B cell (primary cell): ENCODE results near the gene VCL. TPM values are rescaled to one million over a fixed set of nuclear protein-coding genes. Genes with fewer than 3 reads are reported as not detected.
"Not testable (repeated sequence)": the region's sequence is repeated elsewhere in the genome, so short reads cannot be mapped to it uniquely, and the experiment has no call there.

Source experiments
- ATAC-seq: fragments of 200-7000 bp; cut with Tn5 transposase; one replicate; pipeline ENCODE4 v1.10.0; 2021; ENCODE audit warnings: low read depth, mild to moderate bottlenecking, moderate number of reproducible peaks, moderate library complexity
- CTCF ChIA-PET: fragments of 350-600 bp; sonication (Branson Sonifier 250); formaldehyde crosslinking; loops from one replicate; lab custom pipeline; 2021; ENCODE audit warnings: antibody characterized with exemption, inconsistent platforms; lab: Charles Lee
- POLR2A ChIA-PET: fragments of 350-600 bp; sonication (Branson Sonifier 250); formaldehyde crosslinking; loops from one replicate; lab custom pipeline; 2021; ENCODE audit warnings: antibody characterized with exemption; lab: Charles Lee
- DNase-seq: peaks from one replicate; pipeline ENCODE4 v3.0.0; 2013
- H2AFZ ChIP-seq: 2 replicates; pipeline ENCODE4 v1.6.1; 2012; ENCODE audit warnings: mild to moderate bottlenecking, low read depth, low read length; ENCODE audit not compliant: insufficient read depth, poor library complexity, severe bottlenecking
- H3K27ac ChIP-seq, 2 donors: 1 replicate in 1 of 2; 2 replicates in 1 of 2; pipeline ENCODE4 v1.5.1; 2012 to 2013; ENCODE audit warnings: low read length in 2 of 2, mild to moderate bottlenecking in 2 of 2, moderate library complexity in 1 of 2
- H3K27me3 ChIP-seq, 4 experiments: fragments of 200-600 bp in 1 of 4; sonication (generic) in 1 of 4; replicated peaks in 1 of 4; 1 replicate in 2 of 4; 2 replicates in 2 of 4; pipeline versions ENCODE4 v1.6.1 to v1.7.0; 2013 to 2016; ENCODE audit warnings: low read length in 3 of 4, mild to moderate bottlenecking in 2 of 4, mixed read lengths in 1 of 4, moderate library complexity in 1 of 4; ENCODE audit not compliant: insufficient read depth in 4 of 4, control insufficient read depth in 3 of 4; ENCODE audit errors: control extremely low read depth in 1 of 4
- H3K36me3 ChIP-seq, 2 experiments: replicated peaks in 1 of 2; 1 replicate in 1 of 2; 2 replicates in 1 of 2; pipeline versions ENCODE4 v1.6.1 to v1.7.1; 2013; ENCODE audit warnings: low read length in 1 of 2; ENCODE audit not compliant: insufficient read depth in 2 of 2, control insufficient read depth in 1 of 2; ENCODE audit errors: control extremely low read depth in 1 of 2, extremely low read depth in 1 of 2
- H3K4me1 ChIP-seq, 2 donors: fragments of 200-600 bp in 1 of 2; sonication (generic) in 1 of 2; 1 replicate in 1 of 2; 2 replicates in 1 of 2; pipeline versions ENCODE4 v1.5.1 to v1.6.1; 2013 to 2017; ENCODE audit warnings: low read length in 2 of 2; ENCODE audit not compliant: control insufficient read depth in 2 of 2, insufficient read depth in 2 of 2
- H3K4me2 ChIP-seq: replicated peaks from 2 replicates; pipeline ENCODE3; 2012; ENCODE audit warnings: mild to moderate bottlenecking, low read depth, low read length; ENCODE audit not compliant: poor library complexity, severe bottlenecking
- H3K4me3 ChIP-seq, 5 experiments: fragments of 200-600 bp in 1 of 5; sonication (generic) in 1 of 5; 1 replicate in 3 of 5; 2 replicates in 2 of 5; pipeline versions ENCODE4 v1.5.1 to v1.7.0; 2011 to 2016; ENCODE audit warnings: low read length in 4 of 5, mild to moderate bottlenecking in 4 of 5, low read depth in 2 of 5, control low read depth in 1 of 5, moderate library complexity in 1 of 5; ENCODE audit not compliant: insufficient read depth in 1 of 5; ENCODE audit errors: control extremely low read depth in 1 of 5, extremely low read depth in 1 of 5
- H3K79me2 ChIP-seq: fragments of 200-600 bp; sonication (generic); one replicate; pipeline ENCODE4 v1.6.0; 2016; ENCODE audit warnings: low read length; ENCODE audit not compliant: control insufficient read depth, insufficient read depth
- H3K9ac ChIP-seq: fragments of 200-600 bp; sonication (generic); 2 replicates; pipeline ENCODE4 v1.6.1; 2017; ENCODE audit warnings: mild to moderate bottlenecking, low read length, moderate library complexity
- H3K9me3 ChIP-seq, 3 donors: one replicate each; pipeline versions ENCODE4 v1.6.1 to v1.7.1; 2013; ENCODE audit warnings: low read length in 2 of 3; ENCODE audit not compliant: control insufficient read depth in 2 of 3, insufficient read depth in 1 of 3; ENCODE audit errors: control extremely low read depth in 1 of 3
- H4K20me1 ChIP-seq: 2 replicates; pipeline ENCODE4 v1.6.0; 2012; ENCODE audit warnings: mild to moderate bottlenecking, low read length; ENCODE audit not compliant: insufficient read depth, control insufficient read depth, poor library complexity, severe bottlenecking
- H3K27ac Mint-ChIP-seq: one replicate; pipeline ENCODE4 v1.8.0; 2021; ENCODE audit warnings: mixed read lengths
- H3K27me3 Mint-ChIP-seq: one replicate; pipeline ENCODE4 v1.8.0; 2021; ENCODE audit warnings: mixed read lengths
- H3K4me1 Mint-ChIP-seq: one replicate; pipeline ENCODE4 v1.8.0; 2021; ENCODE audit warnings: mixed read lengths
- H3K4me3 Mint-ChIP-seq: one replicate; pipeline ENCODE4 v1.8.0; 2021; ENCODE audit warnings: mixed read lengths
- H3K9me3 Mint-ChIP-seq: one replicate; pipeline ENCODE4 v1.8.0; 2022; ENCODE audit warnings: mixed read lengths; ENCODE audit not compliant: insufficient read depth
- EZH2 ChIP-seq: IDR thresholded peaks from 2 replicates; pipeline ENCODE4 v1.6.1; 2012; ENCODE audit warnings: borderline replicate concordance, low read depth, mild to moderate bottlenecking, moderate library complexity, low read length; ENCODE audit not compliant: insufficient read depth, poor library complexity, severe bottlenecking
- WGBS: methylation state at CpG from one replicate; pipeline ENCODE4 v1.1.5; 2013; ENCODE audit warnings: missing lambda C conversion rate; ENCODE audit not compliant: insufficient coverage; 5-methylcytosine and 5-hydroxymethylcytosine counted together
- intact Hi-C: fragments of 100-400 bp; cut with micrococcal nuclease; formaldehyde crosslinking; loops from one replicate; pipeline ENCODE4 v1.10.0; 2022
- polyA plus RNA-seq: library from polyadenylated mRNA; depleted of rRNA; stranded (reverse); fragments of >200 nt; gene quantifications from 2 replicates; pipeline ENCODE4 v1.2.3, GENCODE V29; 2012
- total RNA-seq, 2 donors: library from RNA; stranded (reverse); fragments of 120-200 nt in 1 of 2; gene quantifications; 1 replicate in 1 of 2; 2 replicates in 1 of 2; pipeline versions ENCODE4 v1.2.3 to v1.2.4, GENCODE V29; 2013 to 2022
- TF ChIP-seq, protein P1 (sequence below): fragments of 200-600 bp; IDR thresholded peaks from one replicate; pipeline ENCODE4 v1.8.0; 2022; ENCODE audit warnings: antibody characterized with exemption, mild to moderate bottlenecking

Gene VCL
- total and polyA plus RNA-seq, 2 donors (not counting 1 experiment from before 2014, with no cell fraction given): 13.1 to 29.8 TPM

DNA sequence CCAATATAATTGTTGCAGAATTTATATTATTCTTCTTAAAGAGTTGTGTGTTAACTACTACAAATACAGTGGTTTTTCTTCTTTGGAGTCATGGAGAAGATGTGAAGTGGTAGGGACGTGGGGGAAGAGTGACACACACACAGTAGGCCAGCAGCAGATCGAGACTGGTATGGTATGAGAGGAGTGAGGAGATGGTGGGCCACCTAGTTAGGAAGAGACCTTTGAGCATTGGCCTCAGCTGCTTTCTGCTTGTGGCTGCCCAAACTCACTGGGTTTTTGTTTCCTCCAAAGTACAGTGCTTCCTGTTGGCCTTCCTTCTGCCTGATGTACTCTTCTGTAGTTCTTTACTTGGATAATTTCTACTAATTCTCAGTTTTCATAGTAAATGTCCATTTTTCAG is 14.6 kb downstream of the VCL start:
- no peak for DNase-seq
- POLR2A ChIA-PET: no interaction called here

DNA sequence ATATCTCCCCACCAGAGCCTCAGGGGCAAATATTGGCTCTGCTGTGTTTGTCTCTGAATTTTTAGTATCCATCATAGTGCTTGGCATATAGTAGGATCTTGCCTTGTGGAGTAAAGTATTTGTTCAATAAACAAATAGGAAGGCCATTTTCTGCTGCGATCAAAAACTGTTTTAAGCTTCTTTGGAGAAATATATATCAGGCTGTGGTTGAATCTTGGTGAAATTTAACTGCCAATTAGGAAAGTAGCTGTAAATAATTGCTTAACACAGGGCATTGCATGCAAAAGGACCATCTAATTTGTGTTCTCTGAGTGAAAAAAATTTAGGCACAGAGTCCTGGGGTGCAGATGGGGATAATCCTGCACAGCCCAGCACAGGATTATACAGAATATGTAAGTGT is 15.1 kb downstream of the VCL start:
- ATAC-seq (no peak), DNase-seq (no peak)
- H3K27ac ChIP-seq: no peak overlapping the region
- Mint-ChIP-seq H3K4me3 (no peak overlapping the region), H3K27me3 (no peaks in the 10 kb centered on the region), H3K9me3 (no peaks in the 10 kb centered on the region), H3K27ac (no peak overlapping the region), H3K4me1 (peaks cover 52% of the 10 kb centered on the region)
- peaks cover 32 to 34% of the 10 kb centered on the region in 2 donors for H3K4me1 ChIP-seq
- no peaks in the 10 kb centered on the region for H4K20me1 ChIP-seq
- H3K4me2 ChIP-seq: no peak overlapping the region
- WGBS: 89% methylated on average over 1 of the region's 1 CpG
- TF ChIP-seq EZH2: no peak
- TF ChIP-seq, protein P1, sequence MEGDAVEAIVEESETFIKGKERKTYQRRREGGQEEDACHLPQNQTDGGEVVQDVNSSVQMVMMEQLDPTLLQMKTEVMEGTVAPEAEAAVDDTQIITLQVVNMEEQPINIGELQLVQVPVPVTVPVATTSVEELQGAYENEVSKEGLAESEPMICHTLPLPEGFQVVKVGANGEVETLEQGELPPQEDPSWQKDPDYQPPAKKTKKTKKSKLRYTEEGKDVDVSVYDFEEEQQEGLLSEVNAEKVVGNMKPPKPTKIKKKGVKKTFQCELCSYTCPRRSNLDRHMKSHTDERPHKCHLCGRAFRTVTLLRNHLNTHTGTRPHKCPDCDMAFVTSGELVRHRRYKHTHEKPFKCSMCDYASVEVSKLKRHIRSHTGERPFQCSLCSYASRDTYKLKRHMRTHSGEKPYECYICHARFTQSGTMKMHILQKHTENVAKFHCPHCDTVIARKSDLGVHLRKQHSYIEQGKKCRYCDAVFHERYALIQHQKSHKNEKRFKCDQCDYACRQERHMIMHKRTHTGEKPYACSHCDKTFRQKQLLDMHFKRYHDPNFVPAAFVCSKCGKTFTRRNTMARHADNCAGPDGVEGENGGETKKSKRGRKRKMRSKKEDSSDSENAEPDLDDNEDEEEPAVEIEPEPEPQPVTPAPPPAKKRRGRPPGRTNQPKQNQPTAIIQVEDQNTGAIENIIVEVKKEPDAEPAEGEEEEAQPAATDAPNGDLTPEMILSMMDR: no peak
- intact Hi-C loops: loop anchor here (5.0 kb wide), 1 partner anchor 36 kb away; no protein-coding TSS in a partner anchor
- H3K36me3 ChIP-seq: no peaks in the 10 kb centered on the region
- ChIA-PET CTCF (interaction anchor here (1.5 to 1.8 kb wide), 2 partner anchors 9 to 72 kb away, joined by 4 read pairs; no protein-coding TSS in a partner anchor), POLR2A (no interaction called here)
- no peaks in the 10 kb centered on the region for H3K27me3 ChIP-seq
- no peak overlapping the region for H3K4me3 ChIP-seq
- peaks cover 38% of the 10 kb centered on the region for H3K79me2 ChIP-seq
- no peaks in the 10 kb centered on the region for H3K9me3 ChIP-seq
- no peak overlapping the region for H2AFZ ChIP-seq
- H3K9ac ChIP-seq: no peak overlapping the region

More for the DNA sequence above, 14.6 kb downstream of the VCL start:
- Histone ChIP-seq H3K79me2 (peaks cover 41% of the 10 kb centered on the region), H4K20me1 (no peaks in the 10 kb centered on the region), H3K4me3 (no peak overlapping the region), H3K9ac (no peak overlapping the region), H3K36me3 (no peaks in the 10 kb centered on the region), H3K4me2 (no peak overlapping the region), H3K27me3 (no peaks in the 10 kb centered on the region), H3K27ac (no peak overlapping the region), H2AFZ (no peak overlapping the region), H3K4me1 (peaks cover 32 to 34% of the 10 kb centered on the region in 2 donors), H3K9me3 (no peaks in the 10 kb centered on the region)
- intact Hi-C loops: loop anchor here (5.0 kb wide), 1 partner anchor 35 kb away; no protein-coding TSS in a partner anchor
- H3K9me3 Mint-ChIP-seq: no peaks in the 10 kb centered on the region
- 20% methylated on average over 1 of the region's 2 CpGs for WGBS
- ATAC-seq: no peak
- TF ChIP-seq EZH2: no peak
- TF ChIP-seq, protein P1: no peak
- no peak overlapping the region for H3K4me3 Mint-ChIP-seq
- H3K4me1 Mint-ChIP-seq: peaks cover 52% of the 10 kb centered on the region
- CTCF ChIA-PET: interaction anchor here (1.1 to 1.9 kb wide), 4 partner anchors 8 to 69 kb away, joined by 3 to 5 read pairs (median 4); no protein-coding TSS in a partner anchor
- H3K27ac Mint-ChIP-seq: no peak overlapping the region
- no peaks in the 10 kb centered on the region for H3K27me3 Mint-ChIP-seq

DNA sequence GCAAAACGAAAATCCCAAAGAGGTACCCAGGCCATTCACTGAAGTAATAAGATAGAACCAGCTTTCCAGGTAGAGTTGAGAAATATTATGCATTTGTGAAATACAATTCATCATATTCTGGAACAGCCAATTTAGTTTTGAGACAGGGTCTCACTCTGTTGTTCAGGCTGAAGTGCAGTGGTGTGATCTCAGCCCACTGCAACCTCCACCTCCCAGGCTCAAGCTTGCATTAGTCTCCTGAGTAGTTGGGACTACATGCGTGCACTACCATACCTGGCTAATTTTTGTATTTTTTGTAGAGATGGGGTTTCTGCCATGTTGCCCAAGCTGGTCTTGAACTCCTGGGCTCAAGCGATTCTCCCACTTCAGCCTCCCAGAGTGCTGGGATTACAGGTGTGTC is 16.7 kb downstream of the VCL start:
- peaks cover 24 to 26% of the 10 kb centered on the region in 2 donors for H3K4me1 ChIP-seq
- not testable (repeated sequence) for H4K20me1 ChIP-seq, H3K36me3 ChIP-seq, H3K27me3 Mint-ChIP-seq, ATAC-seq, DNase-seq, H3K27ac Mint-ChIP-seq, H3K27ac ChIP-seq, H3K4me2 ChIP-seq, H3K4me3 ChIP-seq, H3K27me3 ChIP-seq, H3K9me3 ChIP-seq, H3K4me3 Mint-ChIP-seq, H3K9ac ChIP-seq, H3K9me3 Mint-ChIP-seq, H2AFZ ChIP-seq
- CTCF ChIA-PET: interaction anchor here (0.7 to 1.8 kb wide), 2 partner anchors 11 to 74 kb away, joined by 3 to 4 read pairs; no protein-coding TSS in a partner anchor
- peaks cover 45% of the 10 kb centered on the region for H3K4me1 Mint-ChIP-seq
- POLR2A ChIA-PET: interaction anchor here (0.7 kb wide), 1 partner anchor 77 kb away, joined by 4 read pairs; no protein-coding TSS in a partner anchor
- no CpG with 5 or more reads among the region's 3 CpGs for WGBS
- peaks cover 38% of the 10 kb centered on the region for H3K79me2 ChIP-seq
- intact Hi-C loops: loop anchor here (5.0 kb wide), 1 partner anchor 37 kb away; no protein-coding TSS in a partner anchor
